Lung (tissue), 12 donors: ENCODE measurements around the gene FRMD8. TPM values are rescaled to one million over a fixed set of nuclear protein-coding genes. Genes with fewer than 3 reads are reported as not detected.

Source experiments
- ATAC-seq: fragments of 200-7000 bp; cut with Tn5 transposase; one replicate; pipeline ENCODE4 v1.9.1; 2020; ENCODE audit warnings: moderate number of reproducible peaks; ENCODE audit not compliant: insufficient read depth, low FRiP score
- DNase-seq, 3 donors: peaks; one replicate each; pipeline ENCODE4 v3.0.0-alpha.2; 2013 to 2017
- H3K27ac ChIP-seq, 2 donors: one replicate each; pipeline ENCODE4 v1.5.1; 2013; ENCODE audit warnings: mild to moderate bottlenecking in 2 of 2, moderate library complexity in 2 of 2, control low read depth in 1 of 2, inconsistent platforms in 1 of 2, low read depth in 1 of 2, low read length in 1 of 2
- H3K27me3 ChIP-seq, 3 donors: one replicate each; pipeline ENCODE4 v1.5.1; 2013; ENCODE audit warnings: low read length in 2 of 3; ENCODE audit not compliant: control insufficient read depth in 3 of 3, insufficient read depth in 3 of 3
- H3K36me3 ChIP-seq, 4 donors: one replicate each; pipeline ENCODE4 v1.5.1; 2013; ENCODE audit warnings: low read length in 4 of 4, mild to moderate bottlenecking in 1 of 4, moderate library complexity in 1 of 4; ENCODE audit not compliant: control insufficient read depth in 4 of 4, insufficient read depth in 4 of 4
- H3K4me1 ChIP-seq, 5 donors: one replicate each; pipeline ENCODE4 v1.5.1; 2013; ENCODE audit warnings: low read length in 5 of 5, mild to moderate bottlenecking in 2 of 5, moderate library complexity in 1 of 5; ENCODE audit not compliant: control insufficient read depth in 5 of 5, insufficient read depth in 5 of 5
- H3K4me3 ChIP-seq: one replicate; pipeline ENCODE4 v1.5.1; 2013; ENCODE audit warnings: mild to moderate bottlenecking, control low read depth, moderate library complexity
- H3K9ac ChIP-seq, 2 donors: one replicate each; pipeline ENCODE4 v1.5.1; 2013; ENCODE audit warnings: low read length in 2 of 2, control low read depth in 1 of 2; ENCODE audit not compliant: insufficient read depth in 1 of 2
- H3K9me3 ChIP-seq, 4 donors: one replicate each; pipeline ENCODE4 v1.5.1; 2013; ENCODE audit warnings: low read length in 3 of 4, mild to moderate bottlenecking in 1 of 4, moderate library complexity in 1 of 4; ENCODE audit not compliant: control insufficient read depth in 4 of 4, insufficient read depth in 3 of 4
- WGBS, 2 donors: extraction: QIAGEN DNeasy Blood & Tissue Kit; methylation state at CpG; one replicate each; pipeline ENCODE4 v1.1.7; 2013; 5-methylcytosine and 5-hydroxymethylcytosine counted together
- polyA plus RNA-seq, 2 donors: library from polyadenylated mRNA; stranded (reverse); fragments of 200-250 nt; gene quantifications; one replicate each; pipeline ENCODE4 v1.2.1, GENCODE V29; 2013
- total RNA-seq, 2 donors: library from RNA; depleted of rRNA in 1 of 2; stranded (reverse); fragments of >200 nt in 1 of 2; gene quantifications; one replicate each; pipeline ENCODE4 v1.2.1, GENCODE V29; 2014 to 2021
- TF ChIP-seq, protein P1 (sequence below): IDR thresholded peaks from 2 replicates; pipeline ENCODE4 v1.5.1; 2012; ENCODE audit warnings: mild to moderate bottlenecking; ENCODE audit errors: control extremely low read depth, extremely low read depth
- donor health status: control.
- donor health status: control.
- donor health status: Bipolar disorder and iron deficiency.
- donor health status: healthy.
- donor health status: DM: yes; HTN: yes; CAD: no.

FRMD8 gene
- total and polyA plus RNA-seq, 4 donors, result 15.8 to 39.9 (median 22.1) TPM

DNA sequence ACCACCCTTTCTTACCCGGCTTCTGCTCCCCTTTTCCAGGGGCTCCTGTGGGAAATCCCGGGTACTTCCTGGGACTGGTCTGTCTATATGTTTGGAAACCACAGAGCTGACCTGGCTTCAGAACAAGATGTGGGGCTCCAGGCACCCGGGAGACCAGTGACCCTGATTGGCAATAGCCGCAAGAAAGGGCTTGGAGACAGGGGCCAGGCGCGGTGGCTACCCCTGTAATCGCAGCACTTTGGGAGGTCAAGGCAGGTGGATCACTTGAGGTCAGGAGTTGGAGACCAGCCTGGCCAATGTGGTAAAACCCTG is 33.0 kb downstream of the FRMD8 start:
- Histone ChIP-seq H3K9me3 (no peaks in the 10 kb centered on the region), H3K27me3 (no peaks in the 10 kb centered on the region), H3K4me1 (peaks cover 0 to 78% (median 38%) of the 10 kb centered on the region in 5 donors), H3K36me3 (no peaks in the 10 kb centered on the region), H3K27ac (peak overlapping the region; percentile 98 to 100), H3K4me3 (no peak overlapping the region), H3K9ac (peak overlapping the region; percentile 53 to 95)
- WGBS, 2 donors, result 15 to 21% methylated on average over 7 of the region's 7 CpGs
- TF ChIP-seq, protein P1, sequence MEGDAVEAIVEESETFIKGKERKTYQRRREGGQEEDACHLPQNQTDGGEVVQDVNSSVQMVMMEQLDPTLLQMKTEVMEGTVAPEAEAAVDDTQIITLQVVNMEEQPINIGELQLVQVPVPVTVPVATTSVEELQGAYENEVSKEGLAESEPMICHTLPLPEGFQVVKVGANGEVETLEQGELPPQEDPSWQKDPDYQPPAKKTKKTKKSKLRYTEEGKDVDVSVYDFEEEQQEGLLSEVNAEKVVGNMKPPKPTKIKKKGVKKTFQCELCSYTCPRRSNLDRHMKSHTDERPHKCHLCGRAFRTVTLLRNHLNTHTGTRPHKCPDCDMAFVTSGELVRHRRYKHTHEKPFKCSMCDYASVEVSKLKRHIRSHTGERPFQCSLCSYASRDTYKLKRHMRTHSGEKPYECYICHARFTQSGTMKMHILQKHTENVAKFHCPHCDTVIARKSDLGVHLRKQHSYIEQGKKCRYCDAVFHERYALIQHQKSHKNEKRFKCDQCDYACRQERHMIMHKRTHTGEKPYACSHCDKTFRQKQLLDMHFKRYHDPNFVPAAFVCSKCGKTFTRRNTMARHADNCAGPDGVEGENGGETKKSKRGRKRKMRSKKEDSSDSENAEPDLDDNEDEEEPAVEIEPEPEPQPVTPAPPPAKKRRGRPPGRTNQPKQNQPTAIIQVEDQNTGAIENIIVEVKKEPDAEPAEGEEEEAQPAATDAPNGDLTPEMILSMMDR, result no peak
- DNase-seq, result no peak
- no peak for ATAC-seq

DNA sequence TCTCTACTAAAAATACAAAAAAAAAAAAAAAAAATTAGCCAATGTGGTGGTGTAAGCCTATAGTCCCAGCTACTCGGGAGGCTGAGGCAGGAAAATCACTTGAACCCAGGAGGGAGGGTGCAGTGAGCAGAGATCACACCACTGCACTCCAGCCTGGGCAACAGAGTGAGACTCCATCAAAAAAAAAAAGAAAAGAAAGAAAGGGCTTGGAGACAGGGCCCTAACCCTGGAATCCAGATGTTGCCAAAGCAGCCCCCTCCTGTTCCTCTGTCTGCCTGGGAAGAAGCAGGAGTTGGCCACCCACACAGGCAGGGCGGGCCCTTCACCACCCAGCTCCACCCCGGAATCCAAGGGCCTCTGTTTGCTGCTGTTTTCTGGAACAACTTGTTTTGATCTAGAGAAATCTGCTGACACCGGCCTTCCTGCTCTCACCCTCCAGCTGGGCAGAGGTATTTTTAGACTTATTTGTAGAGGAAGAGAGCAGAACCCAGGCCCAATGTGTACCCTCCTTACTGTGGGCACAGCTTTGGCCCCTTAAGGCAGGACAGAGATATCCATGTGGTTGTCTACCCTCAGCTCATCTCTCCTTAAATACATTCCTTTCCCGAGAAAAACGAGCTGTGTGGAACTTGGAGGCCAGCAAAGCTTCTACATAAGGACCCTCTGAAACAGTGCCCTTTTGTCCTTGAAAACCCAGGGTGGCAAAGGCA is 33.5 kb downstream of the FRMD8 start:
- 0 to 1% methylated on average over 6 of the region's 6 CpGs for WGBS, 2 donors
- peak overlapping the region; percentile 53 to 95 for H3K9ac ChIP-seq
- no peaks in the 10 kb centered on the region for H3K27me3 ChIP-seq
- no peaks in the 10 kb centered on the region for H3K9me3 ChIP-seq
- peaks cover 0 to 83% (median 38%) of the 10 kb centered on the region in 5 donors for H3K4me1 ChIP-seq
- peak; percentile 93 to 96 (median 94) for DNase-seq
- H3K36me3 ChIP-seq, result no peaks in the 10 kb centered on the region
- ATAC-seq, result peak; percentile 1
- TF ChIP-seq, protein P1, result no peak
- H3K4me3 ChIP-seq, result no peak overlapping the region
- peak overlapping the region; percentile 98 to 100 for H3K27ac ChIP-seq

DNA sequence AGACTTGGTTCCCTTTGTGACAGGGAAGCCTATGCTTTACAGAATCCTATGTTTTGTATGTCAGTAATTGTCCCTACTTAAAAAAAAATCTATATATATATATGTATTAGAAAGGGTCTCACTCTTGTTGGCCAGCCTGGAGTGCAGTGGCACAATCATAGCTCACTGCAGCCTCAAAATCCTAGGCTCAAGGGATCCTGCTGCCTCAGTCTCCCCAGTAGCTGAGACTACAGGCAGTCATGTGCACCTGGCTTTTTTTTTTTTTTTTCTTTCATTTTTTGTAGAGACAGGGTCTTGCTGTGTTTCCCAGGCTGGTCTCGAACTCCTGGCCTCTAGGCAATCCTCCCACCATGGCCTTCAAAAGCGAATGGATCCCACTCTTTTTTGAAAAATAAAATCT is 34.1 kb downstream of the FRMD8 start:
- no peak for ATAC-seq
- H3K4me3 ChIP-seq, result no peak overlapping the region
- no peak for DNase-seq
- peak overlapping the region; percentile 98 to 100 for H3K27ac ChIP-seq
- H3K9ac ChIP-seq, result peak overlapping the region in 1 of 2 donors; percentile 95
- TF ChIP-seq, protein P1, result no peak
- no peaks in the 10 kb centered on the region for H3K27me3 ChIP-seq
- WGBS, 2 donors, result 72 to 81% methylated on average over 2 of the region's 2 CpGs
- peaks cover 0 to 89% (median 43%) of the 10 kb centered on the region in 5 donors for H3K4me1 ChIP-seq
- no peaks in the 10 kb centered on the region for H3K36me3 ChIP-seq
- no peaks in the 10 kb centered on the region for H3K9me3 ChIP-seq
